Measurements from ENCODE around the gene SMURF2.
"Not testable (repeated sequence)": the region's sequence is repeated elsewhere in the genome, so short reads cannot be mapped to it uniquely, and the experiment has no call there.

SMURF2 gene

GRCh38 chr17:64661976-64662773, at the start of gene SMURF2:
SMURF2 (minus strand) TSS chr17:64662307; CDS start chr17:64661880, 427 bp downstream.
- peak; percentile 67 to 79 for DNase-seq

GRCh38 chr17:64709481-64709880, 47.4 kb upstream of the SMURF2 start:
- DNase-seq, result no peak

- no peak for DNase-seq
Observed at GRCh38 chr17:64707050-64707591, 45.0 kb upstream of the SMURF2 start.

- no peak for DNase-seq
Observed at GRCh38 chr17:64706224-64707049, 44.3 kb upstream of the SMURF2 start.

- no peak for DNase-seq
Observed at GRCh38 chr17:64702815-64703214, 40.7 kb upstream of the SMURF2 start.

- no peak for DNase-seq
Observed at GRCh38 chr17:64698725-64699124, 36.6 kb upstream of the SMURF2 start.

GRCh38 chr17:64694207-64694606, 32.1 kb upstream of the SMURF2 start:
- DNase-seq, result no peak

GRCh38 chr17:64692187-64692586, 30.1 kb upstream of the SMURF2 start:
- no peak for DNase-seq

GRCh38 chr17:64689106-64689505, 27.0 kb upstream of the SMURF2 start:
- no peak for DNase-seq

- DNase-seq, result no peak
Observed at GRCh38 chr17:64688481-64688880, 26.4 kb upstream of the SMURF2 start.

- DNase-seq, result no peak
Observed at GRCh38 chr17:64687961-64688360, 25.9 kb upstream of the SMURF2 start.

GRCh38 chr17:64687376-64687775, 25.3 kb upstream of the SMURF2 start:
- DNase-seq, result no peak

- no peak for DNase-seq
Observed at GRCh38 chr17:64686705-64687104, 24.6 kb upstream of the SMURF2 start.

GRCh38 chr17:64685705-64686104, 23.6 kb upstream of the SMURF2 start:
- DNase-seq, result no peak

GRCh38 chr17:64683796-64684195, 21.7 kb upstream of the SMURF2 start:
- DNase-seq, result no peak

- no peak for DNase-seq
Observed at GRCh38 chr17:64682261-64683181, 20.4 kb upstream of the SMURF2 start.

GRCh38 chr17:64679710-64680216, 17.7 kb upstream of the SMURF2 start:
- no peak for DNase-seq

- DNase-seq, result no peak
Observed at GRCh38 chr17:64676763-64677162, 14.7 kb upstream of the SMURF2 start.

- DNase-seq, result not testable (repeated sequence)
Observed at GRCh38 chr17:64670843-64671590, 8.9 kb upstream of the SMURF2 start.

- not testable (repeated sequence) for DNase-seq
Observed at GRCh38 chr17:64667807-64668721, 6.0 kb upstream of the SMURF2 start.
